ENCODE results near the gene WDR70. TPM values are rescaled to one million over a fixed set of nuclear protein-coding genes. Genes with fewer than 3 reads are reported as not detected.
A peak's percentile ranks its signal among the peaks of the same experiment; 100 is the strongest.

Gene WDR70
- total RNA-seq, 1 experiment from 2014 or later, result 35.6 TPM

GRCh38 chr5:37769108-37769507, 390.0 kb downstream of the WDR70 start:
- Histone ChIP-seq H4K20me1 (ENCODE audit: insufficient read depth, low read depth, low read length) (no peaks in the 10 kb centered on the region), H3K36me3 (ENCODE audit: insufficient read depth, low read length) (no peaks in the 10 kb centered on the region), H3K4me3 (ENCODE audit: low read length) (no peak overlapping the region), H3K79me2 (ENCODE audit: low read length) (no peaks in the 10 kb centered on the region), H2AFZ (ENCODE audit: low read length) (no peak overlapping the region), H3K27ac (ENCODE audit: low read length) (no peak overlapping the region), H3K27me3 (ENCODE audit: low read length) (no peaks in the 10 kb centered on the region), H3K9ac (ENCODE audit: low read length) (no peak overlapping the region), H3K4me2 (ENCODE audit: low read depth, low read length, poor library complexity, severe bottlenecking) (no peak overlapping the region), H3K4me1 (ENCODE audit: low read length) (no peaks in the 10 kb centered on the region), H3K9me3 (ENCODE audit: low read length) (no peaks in the 10 kb centered on the region), H3K9me2 (replicated peaks; ENCODE audit: insufficient read depth, low read length) (no peaks in the 10 kb centered on the region)
- DNase-seq, result no peak

GRCh38 chr5:37769840-37770239, 390.7 kb downstream of the WDR70 start:
- no peak overlapping the region for H3K9ac ChIP-seq (ENCODE audit: low read length)
- H2AFZ ChIP-seq (ENCODE audit: low read length), result no peak overlapping the region
- no peaks in the 10 kb centered on the region for H3K79me2 ChIP-seq (ENCODE audit: low read length)
- no peaks in the 10 kb centered on the region for H3K36me3 ChIP-seq (ENCODE audit: insufficient read depth, low read length)
- H3K4me3 ChIP-seq (ENCODE audit: low read length), result no peak overlapping the region
- no peaks in the 10 kb centered on the region for H3K27me3 ChIP-seq (ENCODE audit: low read length)
- no peaks in the 10 kb centered on the region for H3K9me2 ChIP-seq (replicated peaks; ENCODE audit: insufficient read depth, low read length)
- no peaks in the 10 kb centered on the region for H3K4me1 ChIP-seq (ENCODE audit: low read length)
- H3K27ac ChIP-seq (ENCODE audit: low read length), result no peak overlapping the region
- peaks cover 4% of the 10 kb centered on the region; the same call in 1 of the 2 replicates for H3K9me3 ChIP-seq (ENCODE audit: low read length)
- no peak for DNase-seq
- no peak overlapping the region for H3K4me2 ChIP-seq (ENCODE audit: low read depth, low read length, poor library complexity, severe bottlenecking)
- H4K20me1 ChIP-seq (ENCODE audit: insufficient read depth, low read depth, low read length), result no peaks in the 10 kb centered on the region

GRCh38 chr5:37770786-37771185, 391.7 kb downstream of the WDR70 start:
- H3K4me2 ChIP-seq (ENCODE audit: low read depth, low read length, poor library complexity, severe bottlenecking), result no peak overlapping the region
- no peak overlapping the region for H3K27ac ChIP-seq (ENCODE audit: low read length)
- no peaks in the 10 kb centered on the region for H3K9me2 ChIP-seq (replicated peaks; ENCODE audit: insufficient read depth, low read length)
- H3K9me3 ChIP-seq (ENCODE audit: low read length), result peaks cover 8% of the 10 kb centered on the region
- H3K4me1 ChIP-seq (ENCODE audit: low read length), result no peaks in the 10 kb centered on the region
- H4K20me1 ChIP-seq (ENCODE audit: insufficient read depth, low read depth, low read length), result no peaks in the 10 kb centered on the region
- no peaks in the 10 kb centered on the region for H3K36me3 ChIP-seq (ENCODE audit: insufficient read depth, low read length)
- H3K79me2 ChIP-seq (ENCODE audit: low read length), result no peaks in the 10 kb centered on the region
- H3K27me3 ChIP-seq (ENCODE audit: low read length), result no peaks in the 10 kb centered on the region
- H3K4me3 ChIP-seq (ENCODE audit: low read length), result no peak overlapping the region
- H2AFZ ChIP-seq (ENCODE audit: low read length), result no peak overlapping the region
- no peak overlapping the region for H3K9ac ChIP-seq (ENCODE audit: low read length)
- no peak for DNase-seq

GRCh38 chr5:37771203-37771611, 392.1 kb downstream of the WDR70 start:
- Histone ChIP-seq H3K9me3 (ENCODE audit: low read length) (peaks cover 8% of the 10 kb centered on the region), H3K79me2 (ENCODE audit: low read length) (no peaks in the 10 kb centered on the region), H3K9me2 (replicated peaks; ENCODE audit: insufficient read depth, low read length) (no peaks in the 10 kb centered on the region), H2AFZ (ENCODE audit: low read length) (no peak overlapping the region), H3K4me1 (ENCODE audit: low read length) (no peaks in the 10 kb centered on the region), H3K4me2 (ENCODE audit: low read depth, low read length, poor library complexity, severe bottlenecking) (no peak overlapping the region), H3K27ac (ENCODE audit: low read length) (no peak overlapping the region), H3K36me3 (ENCODE audit: insufficient read depth, low read length) (no peaks in the 10 kb centered on the region), H3K4me3 (ENCODE audit: low read length) (no peak overlapping the region), H3K9ac (ENCODE audit: low read length) (no peak overlapping the region), H3K27me3 (ENCODE audit: low read length) (no peaks in the 10 kb centered on the region), H4K20me1 (ENCODE audit: insufficient read depth, low read depth, low read length) (no peaks in the 10 kb centered on the region)
- no peak for DNase-seq

- Histone ChIP-seq H3K36me3 (ENCODE audit: insufficient read depth, low read length) (no peaks in the 10 kb centered on the region), H3K27ac (ENCODE audit: low read length) (no peak overlapping the region), H2AFZ (ENCODE audit: low read length) (no peak overlapping the region), H3K9me2 (replicated peaks; ENCODE audit: insufficient read depth, low read length) (no peaks in the 10 kb centered on the region), H3K9me3 (ENCODE audit: low read length) (peaks cover 8% of the 10 kb centered on the region), H4K20me1 (ENCODE audit: insufficient read depth, low read depth, low read length) (no peaks in the 10 kb centered on the region), H3K4me1 (ENCODE audit: low read length) (no peaks in the 10 kb centered on the region), H3K27me3 (ENCODE audit: low read length) (no peaks in the 10 kb centered on the region), H3K79me2 (ENCODE audit: low read length) (no peaks in the 10 kb centered on the region), H3K9ac (ENCODE audit: low read length) (no peak overlapping the region), H3K4me2 (ENCODE audit: low read depth, low read length, poor library complexity, severe bottlenecking) (no peak overlapping the region), H3K4me3 (ENCODE audit: low read length) (no peak overlapping the region)
- no peak for DNase-seq
These were observed 392.6 kb downstream of the WDR70 start for GRCh38 chr5:37771731-37772130.

GRCh38 chr5:37772255-37772654, 393.1 kb downstream of the WDR70 start:
- Histone ChIP-seq H3K27ac (ENCODE audit: low read length) (no peak overlapping the region), H3K9ac (ENCODE audit: low read length) (no peak overlapping the region), H3K4me3 (ENCODE audit: low read length) (no peak overlapping the region), H3K9me2 (replicated peaks; ENCODE audit: insufficient read depth, low read length) (no peaks in the 10 kb centered on the region), H3K27me3 (ENCODE audit: low read length) (no peaks in the 10 kb centered on the region), H2AFZ (ENCODE audit: low read length) (no peak overlapping the region), H3K4me1 (ENCODE audit: low read length) (no peaks in the 10 kb centered on the region), H3K4me2 (ENCODE audit: low read depth, low read length, poor library complexity, severe bottlenecking) (no peak overlapping the region), H4K20me1 (ENCODE audit: insufficient read depth, low read depth, low read length) (no peaks in the 10 kb centered on the region), H3K36me3 (ENCODE audit: insufficient read depth, low read length) (no peaks in the 10 kb centered on the region), H3K9me3 (ENCODE audit: low read length) (peaks cover 8% of the 10 kb centered on the region), H3K79me2 (ENCODE audit: low read length) (no peaks in the 10 kb centered on the region)
- DNase-seq, result no peak

- Histone ChIP-seq H4K20me1 (ENCODE audit: insufficient read depth, low read depth, low read length) (no peaks in the 10 kb centered on the region), H3K4me2 (ENCODE audit: low read depth, low read length, poor library complexity, severe bottlenecking) (no peak overlapping the region), H3K9ac (ENCODE audit: low read length) (no peak overlapping the region), H2AFZ (ENCODE audit: low read length) (no peak overlapping the region), H3K9me2 (replicated peaks; ENCODE audit: insufficient read depth, low read length) (no peaks in the 10 kb centered on the region), H3K9me3 (ENCODE audit: low read length) (peaks cover 8% of the 10 kb centered on the region), H3K27me3 (ENCODE audit: low read length) (no peaks in the 10 kb centered on the region), H3K4me3 (ENCODE audit: low read length) (no peak overlapping the region), H3K4me1 (ENCODE audit: low read length) (no peaks in the 10 kb centered on the region), H3K79me2 (ENCODE audit: low read length) (no peaks in the 10 kb centered on the region), H3K27ac (ENCODE audit: low read length) (no peak overlapping the region), H3K36me3 (ENCODE audit: insufficient read depth, low read length) (no peaks in the 10 kb centered on the region)
- DNase-seq, result no peak
These were observed 394.7 kb downstream of the WDR70 start for GRCh38 chr5:37773809-37774208.

GRCh38 chr5:37774912-37775483, 395.9 kb downstream of the WDR70 start:
- Histone ChIP-seq H3K4me2 (ENCODE audit: low read depth, low read length, poor library complexity, severe bottlenecking) (no peak overlapping the region), H3K4me3 (ENCODE audit: low read length) (no peak overlapping the region), H3K79me2 (ENCODE audit: low read length) (no peaks in the 10 kb centered on the region), H3K9ac (ENCODE audit: low read length) (no peak overlapping the region), H3K36me3 (ENCODE audit: insufficient read depth, low read length) (no peaks in the 10 kb centered on the region), H3K9me3 (ENCODE audit: low read length) (peaks cover 8% of the 10 kb centered on the region), H2AFZ (ENCODE audit: low read length) (no peak overlapping the region), H3K4me1 (ENCODE audit: low read length) (no peaks in the 10 kb centered on the region), H3K27ac (ENCODE audit: low read length) (no peak overlapping the region), H3K9me2 (replicated peaks; ENCODE audit: insufficient read depth, low read length) (no peaks in the 10 kb centered on the region), H4K20me1 (ENCODE audit: insufficient read depth, low read depth, low read length) (no peaks in the 10 kb centered on the region), H3K27me3 (ENCODE audit: low read length) (no peaks in the 10 kb centered on the region)
- peak; percentile 83 for DNase-seq

- H3K4me2 ChIP-seq (ENCODE audit: low read depth, low read length, poor library complexity, severe bottlenecking), result no peak overlapping the region
- H4K20me1 ChIP-seq (ENCODE audit: insufficient read depth, low read depth, low read length), result no peaks in the 10 kb centered on the region
- H3K4me1 ChIP-seq (ENCODE audit: low read length), result no peaks in the 10 kb centered on the region
- no peak overlapping the region for H3K9ac ChIP-seq (ENCODE audit: low read length)
- H3K27me3 ChIP-seq (ENCODE audit: low read length), result no peaks in the 10 kb centered on the region
- H3K79me2 ChIP-seq (ENCODE audit: low read length), result no peaks in the 10 kb centered on the region
- DNase-seq, result no peak
- peaks cover 8% of the 10 kb centered on the region for H3K9me3 ChIP-seq (ENCODE audit: low read length)
- H3K27ac ChIP-seq (ENCODE audit: low read length), result no peak overlapping the region
- H2AFZ ChIP-seq (ENCODE audit: low read length), result no peak overlapping the region
- no peak overlapping the region for H3K4me3 ChIP-seq (ENCODE audit: low read length)
- no peaks in the 10 kb centered on the region for H3K9me2 ChIP-seq (replicated peaks; ENCODE audit: insufficient read depth, low read length)
- H3K36me3 ChIP-seq (ENCODE audit: insufficient read depth, low read length), result no peaks in the 10 kb centered on the region
These were observed 397.7 kb downstream of the WDR70 start for GRCh38 chr5:37776826-37777225.

Data from Karpas-422 (cell line).